Ascending aorta (tissue), 2 donors: ENCODE measurements around the gene SNX18. TPM values are rescaled to one million over a fixed set of nuclear protein-coding genes. Genes with fewer than 3 reads are reported as not detected.

Source experiments
- DNase-seq, 2 donors: peaks; one replicate each; pipeline ENCODE4 v3.0.0-alpha.2; 2019; ENCODE audit warnings: low spot score in 2 of 2
- H3K27ac ChIP-seq, 2 donors: fragments of 200-600 bp; sonication (generic); one replicate each; pipeline ENCODE4 v1.5.1; 2016 to 2017; ENCODE audit warnings: mild to moderate bottlenecking in 1 of 2
- H3K27me3 ChIP-seq: fragments of 200-600 bp; sonication (generic); one replicate; pipeline ENCODE4 v1.5.1; 2017
- H3K36me3 ChIP-seq, 2 donors: fragments of 200-600 bp; sonication (generic); one replicate each; pipeline ENCODE4 v1.5.1; 2016
- H3K4me1 ChIP-seq, 2 donors: fragments of 200-600 bp; sonication (generic); one replicate each; pipeline ENCODE4 v1.5.1; 2016 to 2017; ENCODE audit warnings: mild to moderate bottlenecking in 1 of 2
- H3K4me3 ChIP-seq, 2 donors: fragments of 200-600 bp; sonication (generic); one replicate each; pipeline ENCODE4 v1.5.1; 2016 to 2017; ENCODE audit warnings: mild to moderate bottlenecking in 1 of 2
- H3K9me3 ChIP-seq, 2 donors: fragments of 200-600 bp; sonication (generic); one replicate each; pipeline ENCODE4 v1.5.1; 2016
- intact Hi-C: fragments of 100-400 bp; cut with DNase I; formaldehyde crosslinking; loops from one replicate; pipeline ENCODE4 v1.15.1; 2023
- total RNA-seq: library from RNA; depleted of rRNA; stranded (reverse); fragments of >200 nt; gene quantifications from one replicate; pipeline ENCODE4 v1.1.0, GENCODE V29; 2016
- TF ChIP-seq, protein P1 (sequence below), 3 experiments: fragments of 200-600 bp in 2 of 3; fragments of 450-650 bp in 1 of 3; sonication (generic) in 2 of 3; IDR thresholded peaks; one replicate each; pipeline ENCODE4 v1.5.1; 2016 to 2019; ENCODE audit warnings: antibody characterized with exemption in 3 of 3, mild to moderate bottlenecking in 1 of 3, moderate library complexity in 1 of 3

Gene SNX18
- total RNA-seq, 1 donor from 2014 or later: 200 TPM

DNA sequence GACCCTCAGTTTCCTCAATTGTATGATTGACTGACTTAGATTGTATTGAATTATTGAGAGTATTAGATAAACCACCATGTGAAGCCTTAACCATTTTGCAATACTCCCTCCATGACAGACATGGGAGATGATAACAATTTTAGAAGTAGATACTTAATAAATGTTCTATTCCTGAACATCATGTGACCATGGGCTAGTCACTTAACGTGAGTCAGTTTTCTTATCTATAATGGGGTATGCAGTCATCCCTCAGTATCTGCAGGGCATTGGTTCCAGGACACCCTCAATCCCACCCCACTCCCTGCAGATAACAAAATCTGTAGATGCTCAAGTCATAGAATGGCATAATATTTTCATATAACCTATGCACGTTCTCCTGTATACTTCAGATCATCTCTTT is 31.0 kb downstream of the SNX18 start:
- Histone ChIP-seq H3K27ac (no peak overlapping the region), H3K27me3 (no peaks in the 10 kb centered on the region), H3K4me1 (peaks cover 0 to 37% of the 10 kb centered on the region in 2 donors), H3K4me3 (no peak overlapping the region), H3K9me3 (no peaks in the 10 kb centered on the region), H3K36me3 (peaks cover 25 to 40% of the 10 kb centered on the region in 2 donors)
- intact Hi-C loops: no loop called here
- TF ChIP-seq, protein P1, sequence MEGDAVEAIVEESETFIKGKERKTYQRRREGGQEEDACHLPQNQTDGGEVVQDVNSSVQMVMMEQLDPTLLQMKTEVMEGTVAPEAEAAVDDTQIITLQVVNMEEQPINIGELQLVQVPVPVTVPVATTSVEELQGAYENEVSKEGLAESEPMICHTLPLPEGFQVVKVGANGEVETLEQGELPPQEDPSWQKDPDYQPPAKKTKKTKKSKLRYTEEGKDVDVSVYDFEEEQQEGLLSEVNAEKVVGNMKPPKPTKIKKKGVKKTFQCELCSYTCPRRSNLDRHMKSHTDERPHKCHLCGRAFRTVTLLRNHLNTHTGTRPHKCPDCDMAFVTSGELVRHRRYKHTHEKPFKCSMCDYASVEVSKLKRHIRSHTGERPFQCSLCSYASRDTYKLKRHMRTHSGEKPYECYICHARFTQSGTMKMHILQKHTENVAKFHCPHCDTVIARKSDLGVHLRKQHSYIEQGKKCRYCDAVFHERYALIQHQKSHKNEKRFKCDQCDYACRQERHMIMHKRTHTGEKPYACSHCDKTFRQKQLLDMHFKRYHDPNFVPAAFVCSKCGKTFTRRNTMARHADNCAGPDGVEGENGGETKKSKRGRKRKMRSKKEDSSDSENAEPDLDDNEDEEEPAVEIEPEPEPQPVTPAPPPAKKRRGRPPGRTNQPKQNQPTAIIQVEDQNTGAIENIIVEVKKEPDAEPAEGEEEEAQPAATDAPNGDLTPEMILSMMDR (IDR thresholded peaks at IDR 0.05): no peak
- DNase-seq: no peak

DNA sequence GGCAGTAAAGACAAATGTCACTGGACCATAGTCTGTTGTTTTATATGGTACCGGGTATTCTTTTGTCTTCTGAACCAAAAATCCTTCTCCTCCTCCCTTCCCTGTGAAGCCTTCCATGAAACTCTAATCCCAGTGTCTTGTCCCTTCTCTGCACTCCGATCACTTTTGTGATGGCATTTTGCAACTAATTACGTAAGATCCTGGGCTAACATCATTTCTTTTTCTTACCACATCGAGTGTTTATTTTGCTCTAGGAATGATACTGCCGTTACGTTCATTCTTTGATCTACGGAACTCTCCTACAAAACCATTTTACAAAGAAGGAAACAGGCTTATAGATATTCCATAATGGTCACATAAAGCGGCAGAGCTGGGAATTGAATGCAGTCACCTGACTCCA is 33.7 kb downstream of the SNX18 start:
- Histone ChIP-seq H3K4me1 (peaks cover 0 to 20% of the 10 kb centered on the region in 2 donors), H3K4me3 (no peak overlapping the region), H3K27ac (no peak overlapping the region), H3K36me3 (peaks cover 25 to 37% of the 10 kb centered on the region in 2 donors), H3K9me3 (no peaks in the 10 kb centered on the region), H3K27me3 (no peaks in the 10 kb centered on the region)
- no peak for DNase-seq
- intact Hi-C loops: no loop called here
- TF ChIP-seq, protein P1 (IDR thresholded peaks at IDR 0.05): no peak

DNA sequence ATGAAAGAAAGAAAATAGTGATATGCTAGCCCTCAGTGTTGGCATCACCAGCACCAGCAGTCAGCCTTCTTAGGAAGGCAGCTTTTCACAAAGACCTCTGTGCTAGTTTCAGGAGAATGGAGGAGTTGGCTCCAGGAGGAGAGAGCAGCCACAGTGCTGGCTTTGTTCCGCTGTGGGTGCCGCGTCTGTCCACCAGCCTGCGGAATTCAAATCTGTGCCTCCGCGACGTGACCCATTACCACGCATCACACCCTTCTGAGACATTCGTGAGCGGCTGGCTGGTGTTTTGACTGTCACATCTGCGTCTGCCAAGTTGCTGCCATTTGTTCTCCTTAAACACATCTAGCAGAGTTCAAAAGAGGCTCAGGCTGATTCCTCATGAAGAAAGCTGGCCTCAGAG is 34.4 kb downstream of the SNX18 start:
- peaks cover 25 to 32% of the 10 kb centered on the region in 2 donors for H3K36me3 ChIP-seq
- no peak overlapping the region for H3K27ac ChIP-seq
- no peak overlapping the region for H3K4me3 ChIP-seq
- peaks cover 0 to 15% of the 10 kb centered on the region in 2 donors for H3K4me1 ChIP-seq
- no peak for DNase-seq
- no peaks in the 10 kb centered on the region for H3K27me3 ChIP-seq
- intact Hi-C loops: no loop called here
- H3K9me3 ChIP-seq: no peaks in the 10 kb centered on the region
- TF ChIP-seq, protein P1 (IDR thresholded peaks at IDR 0.05): no peak

GRCh38 chr5:54552446-54552845 is 34.9 kb downstream of the SNX18 start:
- intact Hi-C loops: no loop called here
- no peaks in the 10 kb centered on the region for H3K27me3 ChIP-seq
- H3K27ac ChIP-seq: no peak overlapping the region
- no peak for DNase-seq
- H3K4me3 ChIP-seq: no peak overlapping the region
- H3K36me3 ChIP-seq: peaks cover 22 to 27% of the 10 kb centered on the region in 2 donors
- H3K9me3 ChIP-seq: no peaks in the 10 kb centered on the region
- TF ChIP-seq, protein P1 (IDR thresholded peaks at IDR 0.05): no peak
- H3K4me1 ChIP-seq: peaks cover 0 to 11% of the 10 kb centered on the region in 2 donors

DNA sequence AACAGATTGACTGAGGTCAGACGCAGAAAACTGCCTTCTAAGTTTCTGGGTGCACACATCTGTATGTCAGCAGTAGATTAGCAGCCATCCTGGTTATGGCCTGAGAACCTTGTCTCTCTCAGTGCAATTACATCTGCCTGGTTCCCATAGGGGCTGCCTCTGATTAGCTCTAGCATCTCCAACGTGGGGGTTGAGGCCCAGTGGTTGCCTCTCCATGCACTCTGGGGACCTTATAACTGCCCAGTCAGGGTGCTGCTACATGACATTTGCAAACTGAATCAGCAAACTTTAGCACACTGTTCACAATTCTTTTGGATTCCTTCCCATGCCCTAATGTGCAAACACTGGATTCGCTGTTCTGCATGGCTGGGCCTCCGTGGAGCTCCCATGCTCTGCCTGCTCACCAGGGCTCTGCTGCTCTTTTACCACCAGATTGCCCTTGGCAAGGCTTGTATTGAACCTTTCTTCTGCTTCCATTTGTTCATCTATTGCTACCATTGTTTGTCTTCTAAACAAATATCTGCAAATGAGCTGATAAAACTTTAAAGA is 36.2 kb downstream of the SNX18 start:
- Histone ChIP-seq H3K9me3 (no peaks in the 10 kb centered on the region), H3K4me3 (no peak overlapping the region), H3K36me3 (peaks cover 11 to 15% of the 10 kb centered on the region in 2 donors), H3K27ac (no peak overlapping the region), H3K27me3 (no peaks in the 10 kb centered on the region), H3K4me1 (peaks cover 0 to 2% of the 10 kb centered on the region in 2 donors)
- no peak for DNase-seq
- TF ChIP-seq, protein P1 (IDR thresholded peaks at IDR 0.05): no peak
- intact Hi-C loops: no loop called here

GRCh38 chr5:54556141-54556540 is 38.6 kb downstream of the SNX18 start:
- TF ChIP-seq, protein P1 (IDR thresholded peaks at IDR 0.05): no peak
- no peak for DNase-seq
- H3K4me1 ChIP-seq: peaks cover 0 to 2% of the 10 kb centered on the region in 2 donors
- no peaks in the 10 kb centered on the region for H3K27me3 ChIP-seq
- peaks cover 3 to 8% of the 10 kb centered on the region in 2 donors for H3K36me3 ChIP-seq
- no peak overlapping the region for H3K27ac ChIP-seq
- intact Hi-C loops: no loop called here
- no peak overlapping the region for H3K4me3 ChIP-seq
- H3K9me3 ChIP-seq: no peaks in the 10 kb centered on the region
